Esophagus muscularis mucosa (tissue), 4 donors: Measurements from ENCODE around the gene CUL3.

Experiments
- CTCF ChIP-seq, 3 experiments: fragments of 200-600 bp in 2 of 3; fragments of 450-650 bp in 1 of 3; sonication (generic) in 2 of 3; IDR thresholded peaks; one replicate each; pipeline ENCODE4 v1.5.1; 2017 to 2019; ENCODE audit warnings: antibody characterized with exemption in 3 of 3, mild to moderate bottlenecking in 2 of 3, moderate library complexity in 1 of 3
- EP300 ChIP-seq: sonication (generic); formaldehyde crosslinking; IDR thresholded peaks from one replicate; pipeline ENCODE4 v1.6.1; 2017; ENCODE audit warnings: antibody characterized with exemption
- POLR2AphosphoS5 ChIP-seq, 2 donors: sonication (generic); formaldehyde crosslinking; IDR thresholded peaks; one replicate each; pipeline ENCODE4 v1.6.1; 2017; ENCODE audit warnings: antibody characterized with exemption in 2 of 2

DNA sequence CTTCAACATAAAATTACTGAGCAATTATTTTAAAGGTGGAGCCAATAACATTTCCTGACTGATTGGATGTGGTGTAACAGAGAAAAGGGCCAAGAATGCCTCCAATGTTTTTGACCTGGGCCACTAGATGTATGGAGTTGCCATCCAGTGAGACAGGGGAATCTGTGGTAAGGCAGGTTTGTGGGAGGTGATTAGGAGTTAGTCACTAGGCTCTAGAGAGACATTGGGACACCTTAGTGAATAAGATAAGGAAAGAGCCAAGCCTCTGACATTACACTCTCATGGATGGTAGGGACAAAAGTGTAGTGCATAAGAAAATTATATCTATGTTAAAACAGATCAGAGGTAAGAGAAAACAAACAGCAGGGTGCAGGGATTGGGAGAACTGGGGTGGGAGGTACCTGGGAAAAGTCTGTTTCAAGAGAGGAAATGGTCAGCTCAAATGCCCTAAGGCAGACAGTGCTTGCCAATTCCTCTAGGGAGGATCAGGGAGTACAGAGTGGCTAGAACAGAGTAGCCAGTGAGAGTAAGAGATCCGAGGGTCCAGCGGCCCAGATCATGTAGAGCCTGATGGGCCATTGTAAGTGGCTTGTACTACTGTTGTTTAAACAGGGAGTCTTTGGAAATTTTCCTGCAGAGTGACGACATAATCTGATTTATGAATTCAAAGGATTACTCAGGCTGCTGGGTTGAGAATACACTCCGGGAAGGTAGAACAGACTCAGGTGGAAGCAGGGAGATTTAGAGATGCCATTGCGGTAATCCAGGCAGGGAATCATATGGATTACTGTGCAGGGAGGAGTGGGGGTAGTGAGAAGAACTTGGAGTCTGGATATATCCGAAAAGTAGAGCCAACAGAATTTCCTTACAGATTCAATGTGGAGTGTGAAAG is 45.7 kb upstream of the CUL3 start:
- TF ChIP-seq CTCF (IDR thresholded peaks at IDR 0.05) = no peak
- TF ChIP-seq POLR2AphosphoS5 (IDR thresholded peaks at IDR 0.05) = no peak
- no peak for TF ChIP-seq EP300
